GM21619 (cell line): ENCODE measurements around the gene MND1.

ENCODE experiments used
- ATAC-seq: cut with Tn5 transposase; IDR thresholded peaks from one replicate; pipeline ENCODE4 v1.9.1; 2021; ENCODE audit not compliant: unreplicated experiment

MND1 gene

GRCh38 chr4:153344131-153345011 lies at the start of gene MND1:
Gene MND1 (plus strand): TSS chr4:153344688. CDS start chr4:153344738, 50 bp downstream.
- ATAC-seq: peak; percentile 77

GRCh38 chr4:153295131-153295755 lies 49.2 kb upstream of the MND1 start:
- ATAC-seq: no peak

- no peak for ATAC-seq
Measured at GRCh38 chr4:153296040-153296823, 48.3 kb upstream of the MND1 start.

GRCh38 chr4:153297116-153297515 lies 47.4 kb upstream of the MND1 start:
- no peak for ATAC-seq

GRCh38 chr4:153310793-153311192 lies 33.7 kb upstream of the MND1 start:
- no peak for ATAC-seq

GRCh38 chr4:153314915-153315314 lies 29.6 kb upstream of the MND1 start:
- no peak for ATAC-seq

- peak; percentile 51 for ATAC-seq
Measured at GRCh38 chr4:153318696-153319320, 25.7 kb upstream of the MND1 start.

- ATAC-seq: no peak
Measured at GRCh38 chr4:153322791-153323190, 21.7 kb upstream of the MND1 start.

- ATAC-seq: no peak
Measured at GRCh38 chr4:153324046-153324445, 20.4 kb upstream of the MND1 start.

GRCh38 chr4:153325558-153325957 lies 18.9 kb upstream of the MND1 start:
- ATAC-seq: no peak

- ATAC-seq: no peak
Measured at GRCh38 chr4:153326513-153326912, 18.0 kb upstream of the MND1 start.

- no peak for ATAC-seq
Measured at GRCh38 chr4:153327247-153327646, 17.2 kb upstream of the MND1 start.

- ATAC-seq: no peak
Measured at GRCh38 chr4:153332936-153333335, 11.6 kb upstream of the MND1 start.

- no peak for ATAC-seq
Measured at GRCh38 chr4:153333874-153334273, 10.6 kb upstream of the MND1 start.

- no peak for ATAC-seq
Measured at GRCh38 chr4:153335665-153336064, 8.8 kb upstream of the MND1 start.

GRCh38 chr4:153337686-153338085 lies 6.8 kb upstream of the MND1 start:
- no peak for ATAC-seq

- no peak for ATAC-seq
Measured at GRCh38 chr4:153341575-153342090, 2.9 kb upstream of the MND1 start.

- ATAC-seq: no peak
Measured at GRCh38 chr4:153342751-153343552, 1.5 kb upstream of the MND1 start.

- ATAC-seq: peak; percentile 32
Measured at GRCh38 chr4:153345012-153345981, 809 bp downstream of the MND1 start.
